ENCODE measurements around the gene GREB1.

Gene GREB1

DNA sequence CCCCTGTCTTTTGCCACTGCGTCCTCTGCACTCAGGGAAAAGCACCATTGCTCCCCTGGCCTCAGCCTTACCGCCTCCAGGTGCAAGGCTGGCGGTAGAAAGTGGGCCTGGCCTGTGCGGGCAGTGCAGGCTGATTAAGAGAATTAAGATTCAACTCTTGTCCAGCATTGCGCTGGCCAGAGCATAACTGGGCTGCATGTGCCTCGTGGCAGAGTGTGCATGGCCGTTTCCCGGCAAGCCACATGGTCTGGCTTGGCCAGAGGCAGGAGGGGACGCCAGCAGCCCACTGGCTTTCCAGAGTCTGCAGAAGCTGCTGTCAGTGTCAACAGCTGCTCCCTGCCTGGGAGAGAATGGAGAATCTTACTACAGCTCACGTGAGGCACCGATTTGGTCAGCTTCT is 123.8 kb downstream of the GREB1 start (continued):
- TF ChIP-seq ZNF654 (tag by site-specific recombination; IDR thresholded peaks at IDR 0.05; ENCODE audit: low read depth) (no peak), ZNF169 (tag by site-specific recombination; IDR thresholded peaks at IDR 0.05) (no peak), ZNF155 (tag by site-specific recombination; IDR thresholded peaks at IDR 0.05) (no peak), ZNF510 (tag by site-specific recombination; IDR thresholded peaks at IDR 0.05; ENCODE audit: insufficient replicate concordance) (no peak), ZNF121 (tag by site-specific recombination; IDR thresholded peaks at IDR 0.05) (no peak)
- TF ChIP-seq, protein P1, sequence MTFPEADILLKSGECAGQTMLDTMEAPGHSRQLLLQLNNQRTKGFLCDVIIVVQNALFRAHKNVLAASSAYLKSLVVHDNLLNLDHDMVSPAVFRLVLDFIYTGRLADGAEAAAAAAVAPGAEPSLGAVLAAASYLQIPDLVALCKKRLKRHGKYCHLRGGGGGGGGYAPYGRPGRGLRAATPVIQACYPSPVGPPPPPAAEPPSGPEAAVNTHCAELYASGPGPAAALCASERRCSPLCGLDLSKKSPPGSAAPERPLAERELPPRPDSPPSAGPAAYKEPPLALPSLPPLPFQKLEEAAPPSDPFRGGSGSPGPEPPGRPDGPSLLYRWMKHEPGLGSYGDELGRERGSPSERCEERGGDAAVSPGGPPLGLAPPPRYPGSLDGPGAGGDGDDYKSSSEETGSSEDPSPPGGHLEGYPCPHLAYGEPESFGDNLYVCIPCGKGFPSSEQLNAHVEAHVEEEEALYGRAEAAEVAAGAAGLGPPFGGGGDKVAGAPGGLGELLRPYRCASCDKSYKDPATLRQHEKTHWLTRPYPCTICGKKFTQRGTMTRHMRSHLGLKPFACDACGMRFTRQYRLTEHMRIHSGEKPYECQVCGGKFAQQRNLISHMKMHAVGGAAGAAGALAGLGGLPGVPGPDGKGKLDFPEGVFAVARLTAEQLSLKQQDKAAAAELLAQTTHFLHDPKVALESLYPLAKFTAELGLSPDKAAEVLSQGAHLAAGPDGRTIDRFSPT (tag by site-specific recombination; IDR thresholded peaks at IDR 0.05) = no peak

DNA sequence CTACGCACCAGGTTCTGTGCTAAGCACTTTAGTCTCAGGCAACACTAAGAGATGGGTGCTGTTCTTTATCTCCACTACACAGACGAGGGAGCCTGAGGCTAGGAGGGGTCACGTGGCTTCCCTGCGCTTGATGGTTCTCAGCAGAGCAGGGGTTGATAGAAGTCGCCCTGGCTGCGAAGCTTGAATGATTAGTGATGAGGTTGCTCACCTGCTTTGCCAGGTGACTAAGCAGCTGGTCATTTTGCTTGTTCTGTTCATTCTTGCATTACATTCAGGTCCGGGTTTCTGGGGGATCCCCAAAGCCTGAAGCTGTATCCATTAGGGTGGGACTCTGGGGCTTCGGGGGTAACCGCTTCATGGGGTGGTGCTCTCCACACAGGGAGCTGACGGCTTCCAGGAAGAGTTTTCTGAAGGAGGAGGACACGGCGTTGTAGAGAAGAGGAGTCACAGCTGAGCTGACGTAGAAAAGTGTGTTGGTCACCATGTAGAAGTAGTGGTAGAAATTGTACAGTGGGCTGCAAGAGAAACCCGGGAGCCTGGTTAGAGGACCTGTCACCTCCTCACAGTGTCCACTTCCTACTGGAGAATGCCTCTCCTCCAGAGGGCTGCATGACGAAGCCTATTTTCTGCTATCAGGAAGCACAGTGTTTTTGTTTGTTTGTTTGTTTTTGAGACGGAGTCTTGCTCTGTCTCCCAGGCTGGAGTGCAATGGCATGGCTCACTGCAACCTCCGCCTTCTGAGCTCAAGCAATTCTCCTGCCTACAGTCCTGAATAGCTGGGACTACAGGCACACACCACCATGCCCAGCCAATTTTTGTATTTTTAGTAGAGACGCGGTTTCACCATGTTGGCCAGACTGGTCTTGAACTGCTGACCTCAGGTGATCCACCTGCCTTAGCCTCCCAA is 124.6 kb downstream of the GREB1 start:
- H3K36me3 ChIP-seq (ENCODE audit: control insufficient read depth in 2 of 2, insufficient read depth in 1 of 2, low read length in 2 of 2) = no peaks in the 10 kb centered on the region
- ChIA-PET CTCF (interaction anchor here (0.9 kb wide), 1 partner anchor 12 kb away, joined by 3 read pairs; no protein-coding TSS in a partner anchor), POLR2A (no interaction called here)
- TF ChIP-seq, protein P2, sequence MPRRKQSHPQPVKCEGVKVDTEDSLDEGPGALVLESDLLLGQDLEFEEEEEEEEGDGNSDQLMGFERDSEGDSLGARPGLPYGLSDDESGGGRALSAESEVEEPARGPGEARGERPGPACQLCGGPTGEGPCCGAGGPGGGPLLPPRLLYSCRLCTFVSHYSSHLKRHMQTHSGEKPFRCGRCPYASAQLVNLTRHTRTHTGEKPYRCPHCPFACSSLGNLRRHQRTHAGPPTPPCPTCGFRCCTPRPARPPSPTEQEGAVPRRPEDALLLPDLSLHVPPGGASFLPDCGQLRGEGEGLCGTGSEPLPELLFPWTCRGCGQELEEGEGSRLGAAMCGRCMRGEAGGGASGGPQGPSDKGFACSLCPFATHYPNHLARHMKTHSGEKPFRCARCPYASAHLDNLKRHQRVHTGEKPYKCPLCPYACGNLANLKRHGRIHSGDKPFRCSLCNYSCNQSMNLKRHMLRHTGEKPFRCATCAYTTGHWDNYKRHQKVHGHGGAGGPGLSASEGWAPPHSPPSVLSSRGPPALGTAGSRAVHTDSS (tag by site-specific recombination; IDR thresholded peaks at IDR 0.05) = no peak
- no peaks in the 10 kb centered on the region; the same call in 1 of the 2 replicates for H3K4me1 ChIP-seq (ENCODE audit: control insufficient read depth, insufficient read depth, low read length)
- no peak overlapping the region for H3K4me3 ChIP-seq (ENCODE audit: low read depth, low read length)
- H3K27ac ChIP-seq (ENCODE audit: extremely low read depth, low read depth, low read length) = no peak overlapping the region
- no peaks in the 10 kb centered on the region; the same call in 1 of the 2 replicates for H3K9me3 ChIP-seq (ENCODE audit: control insufficient read depth, insufficient read depth, low read depth, low read length)

DNA sequence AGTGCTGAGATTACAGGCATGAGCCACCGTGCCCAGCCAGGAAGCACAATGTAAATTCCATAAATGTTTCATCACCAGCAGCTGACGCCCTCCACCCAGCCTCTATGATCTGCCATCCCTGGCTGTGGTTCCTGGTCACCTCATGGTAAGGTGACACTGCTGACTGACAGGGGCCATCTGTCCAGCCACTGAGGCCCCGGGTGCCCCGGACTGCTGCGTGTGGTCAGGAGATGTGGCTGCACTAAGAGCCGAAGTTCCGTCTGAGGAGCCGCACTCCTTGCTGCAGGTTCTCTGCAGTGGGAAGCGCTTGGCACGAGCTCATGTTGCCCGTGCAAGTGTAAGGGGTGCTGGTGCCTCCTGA is 125.2 kb downstream of the GREB1 start:
- Histone ChIP-seq H3K4me3 (ENCODE audit: low read depth, low read length) (no peak overlapping the region), H3K9me3 (ENCODE audit: control insufficient read depth, insufficient read depth, low read depth, low read length) (no peaks in the 10 kb centered on the region; the same call in 1 of the 2 replicates), H3K4me1 (ENCODE audit: control insufficient read depth, insufficient read depth, low read length) (no peaks in the 10 kb centered on the region; the same call in 1 of the 2 replicates), H3K36me3 (ENCODE audit: control insufficient read depth in 2 of 2, insufficient read depth in 1 of 2, low read length in 2 of 2) (no peaks in the 10 kb centered on the region), H3K27ac (ENCODE audit: extremely low read depth, low read depth, low read length) (no peak overlapping the region)
- CTCF ChIA-PET = interaction anchor here (0.6 to 0.9 kb wide), 2 partner anchors 12 to 76 kb away, joined by 3 read pairs; no protein-coding TSS in a partner anchor
- no peak for TF ChIP-seq ZBTB8A (tag by site-specific recombination; IDR thresholded peaks at IDR 0.05)
- TF ChIP-seq ZNF623 (tag by site-specific recombination; IDR thresholded peaks at IDR 0.05) = no peak
- no peak for TF ChIP-seq ZNF292 (tag by site-specific recombination; IDR thresholded peaks at IDR 0.05; ENCODE audit: borderline replicate concordance, low read depth)
- no peak for TF ChIP-seq ZNF37A (tag by site-specific recombination; IDR thresholded peaks at IDR 0.05)
- no peak for TF ChIP-seq ZNF146 (tag by site-specific recombination; IDR thresholded peaks at IDR 0.05)
- no peak for TF ChIP-seq KLF10 (tag by site-specific recombination; IDR thresholded peaks at IDR 0.05)
- no peak for TF ChIP-seq GLIS2 (tag by site-specific recombination; IDR thresholded peaks at IDR 0.05)
- TF ChIP-seq SALL2 (tag by site-specific recombination; IDR thresholded peaks at IDR 0.05; ENCODE audit: borderline replicate concordance) = no peak
- TF ChIP-seq ZNF548 (tag by site-specific recombination; IDR thresholded peaks at IDR 0.05) = no peak
- TF ChIP-seq, protein P3, sequence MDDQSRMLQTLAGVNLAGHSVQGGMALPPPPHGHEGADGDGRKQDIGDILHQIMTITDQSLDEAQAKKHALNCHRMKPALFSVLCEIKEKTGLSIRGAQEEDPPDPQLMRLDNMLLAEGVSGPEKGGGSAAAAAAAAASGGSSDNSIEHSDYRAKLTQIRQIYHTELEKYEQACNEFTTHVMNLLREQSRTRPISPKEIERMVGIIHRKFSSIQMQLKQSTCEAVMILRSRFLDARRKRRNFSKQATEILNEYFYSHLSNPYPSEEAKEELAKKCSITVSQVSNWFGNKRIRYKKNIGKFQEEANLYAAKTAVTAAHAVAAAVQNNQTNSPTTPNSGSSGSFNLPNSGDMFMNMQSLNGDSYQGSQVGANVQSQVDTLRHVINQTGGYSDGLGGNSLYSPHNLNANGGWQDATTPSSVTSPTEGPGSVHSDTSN (CRISPR knock-in tag; IDR thresholded peaks at IDR 0.05) = no peak
- POLR2A ChIA-PET = no interaction called here
